GM12878 (cell line): Measurements from ENCODE around the gene PRDM2. TPM values are rescaled to one million over a fixed set of nuclear protein-coding genes. Genes with fewer than 3 reads are reported as not detected.

Experiments
- ATAC-seq: fragments of 200-7000 bp; cut with Tn5 transposase; 3 replicates; pipeline ENCODE4 v1.9.1; 2020; ENCODE audit warnings: mild to moderate bottlenecking, moderate library complexity
- BruUV-seq: library from RNA; stranded (reverse); fragments of 400-500 nt; replicated peaks from 2 replicates; lab custom pipeline; 2021; lab: Mats Ljungman, UMichigan
- CTCF ChIA-PET: fragments of 300-600 bp; sonication (Branson Sonifier 250); formaldehyde crosslinking; extraction: SDS; loops from one replicate; lab custom pipeline; 2021; ENCODE audit warnings: inconsistent platforms; lab: Yijun Ruan, JAX
- POLR2A ChIA-PET: fragments of 350-600 bp; formaldehyde crosslinking; extraction: SDS; loops from one replicate; lab custom pipeline; 2021; ENCODE audit warnings: inconsistent platforms; lab: Charles Lee
- RAD21 ChIA-PET: fragments of 300-600 bp; sonication (Branson Sonifier 250); formaldehyde crosslinking; loops from one replicate; lab custom pipeline; 2023; ENCODE audit warnings: antibody characterized with exemption; ENCODE audit not compliant: unreplicated experiment; lab: Charles Lee
- SMC1A ChIA-PET: fragments of 300-600 bp; sonication (Branson Sonifier 250); formaldehyde crosslinking; loops from one replicate; lab custom pipeline; 2023; ENCODE audit not compliant: unreplicated experiment, uncharacterized antibody; lab: Charles Lee
- DNase-seq: peaks from one replicate; pipeline ENCODE4 v3.0.0-alpha.2; 2011; ENCODE audit warnings: low read depth, low spot score
- FAIRE-seq: peaks from 3 replicates; lab custom pipeline; 2011; peaks lifted over from hg19 to GRCh38; lab: Jason Lieb, UNC
- H2AFZ ChIP-seq: 2 replicates; pipeline ENCODE4 v1.6.0; 2011; ENCODE audit warnings: low read depth, low read length, control low read depth; ENCODE audit not compliant: control insufficient read depth
- H3K27ac ChIP-seq: 2 replicates; pipeline ENCODE4 v1.5.1; 2011; ENCODE audit warnings: control low read depth; ENCODE audit not compliant: control insufficient read depth, insufficient read depth
- H3K27me3 ChIP-seq, 2 experiments: replicated peaks in 1 of 2; 2 replicates each; pipeline versions ENCODE4 v1.6.0 to v1.6.1; 2011; ENCODE audit warnings: low read length in 1 of 2; ENCODE audit not compliant: control insufficient read depth in 2 of 2, insufficient read depth in 2 of 2
- H3K36me3 ChIP-seq, 2 experiments: 2 replicates each; pipeline ENCODE4 v1.5.1; 2011; ENCODE audit warnings: low read length in 1 of 2; ENCODE audit not compliant: control insufficient read depth in 2 of 2, insufficient read depth in 2 of 2
- H3K4me1 ChIP-seq: 2 replicates; pipeline ENCODE4 v1.6.1; 2011; ENCODE audit warnings: mild to moderate bottlenecking, low read length, moderate library complexity, mixed read lengths; ENCODE audit not compliant: control insufficient read depth, insufficient read depth
- H3K4me2 ChIP-seq: 2 replicates; pipeline ENCODE4 v1.6.0; 2011; ENCODE audit warnings: control low read depth; ENCODE audit not compliant: control insufficient read depth, insufficient read depth
- H3K4me3 ChIP-seq: fragments of 200-600 bp; sonication (generic); 2 replicates; pipeline ENCODE4 v1.5.1; 2016
- H3K79me2 ChIP-seq: 2 replicates; pipeline ENCODE4 v1.6.0; 2011; ENCODE audit warnings: low read length; ENCODE audit not compliant: control insufficient read depth, insufficient read depth
- H3K9ac ChIP-seq: 2 replicates; pipeline ENCODE4 v1.8.0; 2011; ENCODE audit warnings: low read length, control low read depth, mixed read lengths; ENCODE audit not compliant: control insufficient read depth, insufficient read depth
- H3K9me3 ChIP-seq: replicated peaks from 3 replicates; pipeline ENCODE4 v1.5.1; 2011; ENCODE audit warnings: mild to moderate bottlenecking, low read length; ENCODE audit not compliant: control insufficient read depth, insufficient read depth
- H4K20me1 ChIP-seq: 2 replicates; pipeline ENCODE4 v1.6.0; 2011; ENCODE audit not compliant: control insufficient read depth, insufficient read depth
- BACH1 ChIP-seq: fragments of 450-650 bp; IDR thresholded peaks from 2 replicates; pipeline ENCODE4 v1.6.1; 2017; ENCODE audit warnings: mild to moderate bottlenecking, borderline replicate concordance
- CREB1 ChIP-seq: IDR thresholded peaks from 2 replicates; pipeline ENCODE4 v1.6.1; 2012; ENCODE audit warnings: low read depth, mild to moderate bottlenecking, inconsistent platforms
- CTCF ChIP-seq, 3 experiments: IDR thresholded peaks in 2 of 3; conservative IDR thresholded peaks in 1 of 3; 2 replicates each; pipeline ENCODE4 v1.5.1; 2011; ENCODE audit warnings: low read depth in 3 of 3, low read length in 3 of 3, mild to moderate bottlenecking in 3 of 3, control low read depth in 2 of 3, moderate library complexity in 2 of 3, inconsistent platforms in 1 of 3, mixed read lengths in 1 of 3; ENCODE audit not compliant: control insufficient read depth in 2 of 3, insufficient read depth in 1 of 3; ENCODE audit errors: extremely low read depth in 1 of 3
- EZH2 ChIP-seq: IDR thresholded peaks from 2 replicates; pipeline ENCODE4 v1.6.1; 2012; ENCODE audit warnings: low read depth, mild to moderate bottlenecking, control low read depth, inconsistent platforms, low read length, borderline replicate concordance; ENCODE audit not compliant: control insufficient read depth
- NR2F1 ChIP-seq: fragments of 450-650 bp; conservative IDR thresholded peaks from 2 replicates; pipeline ENCODE4 v1.6.1; 2017; ENCODE audit warnings: mild to moderate bottlenecking
- PML ChIP-seq: IDR thresholded peaks from 2 replicates; pipeline ENCODE4 v1.6.1; 2012; ENCODE audit warnings: low read length, inconsistent platforms
- RBBP5 ChIP-seq: fragments of 200-600 bp; sonication (generic); conservative IDR thresholded peaks from 2 replicates; pipeline ENCODE4 v1.6.1; 2016
- REST ChIP-seq: IDR thresholded peaks from 2 replicates; pipeline ENCODE4 v1.6.1; 2012; ENCODE audit warnings: mild to moderate bottlenecking, low read depth, low read length
- RUNX3 ChIP-seq: IDR thresholded peaks from 2 replicates; pipeline ENCODE4 v1.6.1; 2012; ENCODE audit warnings: low read length, inconsistent platforms
- STAT3 ChIP-seq: IDR thresholded peaks from 2 replicates; pipeline ENCODE4 v1.6.1; 2011; ENCODE audit warnings: low read depth, low read length, improper control_type of control experiment
- ZNF384 ChIP-seq: IDR thresholded peaks from 2 replicates; pipeline ENCODE4 v1.6.1; 2012; ENCODE audit warnings: low read depth, mild to moderate bottlenecking, low read length, improper control_type of control experiment, borderline replicate concordance
- ZNF622 ChIP-seq: fragments of 450-650 bp; IDR thresholded peaks from 2 replicates; pipeline ENCODE4 v1.6.1; 2017; ENCODE audit warnings: mild to moderate bottlenecking, inconsistent platforms
- WGBS: methylation state at CpG from one replicate; pipeline ENCODE4 v1.1.6; 2016; ENCODE audit warnings: low lambda C conversion rate; ENCODE audit not compliant: insufficient replicate concordance, insufficient coverage; ENCODE audit errors: missing lambda C conversion rate; 5-methylcytosine and 5-hydroxymethylcytosine counted together
- in situ Hi-C: fragments of 300-500 bp; cut with MboI; formaldehyde crosslinking; loops from 9 replicates; pipeline ENCODE4 v1.14.3; 2018; ENCODE audit warnings: mixed read lengths
- intact Hi-C: fragments of 100-400 bp; cut with micrococcal nuclease; formaldehyde crosslinking; loops from one replicate; pipeline ENCODE4 v1.14.2; 2022; ENCODE audit not compliant: unreplicated experiment
- polyA plus RNA-seq, 11 experiments: library from polyadenylated mRNA; depleted of rRNA in 4 of 11; unstranded in 6 of 11; stranded (reverse) in 5 of 11; fragments of >200 nt; fragmentation: Nextera tagmentation in 4 of 11; fragmentation: Illumina TruSeq in 1 of 11; extraction: Ambion mirVana in 4 of 11; extraction: Trizol in 1 of 11; gene quantifications; 1 replicate in 1 of 11; 2 replicates in 10 of 11; pipeline versions ENCODE4 v1.2.1 to v1.2.3, GENCODE V29; 2011 to 2016; ENCODE audit warnings: inconsistent platforms in 2 of 11, missing spikeins in 2 of 11, low read depth in 1 of 11
- total RNA-seq, 4 experiments: library from RNA; depleted of rRNA in 3 of 4; stranded (reverse); fragments of >200 nt in 3 of 4; fragmentation: Illumina TruSeq in 1 of 4; extraction: Trizol in 1 of 4; gene quantifications; 2 replicates each; pipeline versions ENCODE4 v1.2.1 to v1.2.3, GENCODE V29; 2013 to 2021

Gene PRDM2
- total and polyA plus RNA-seq, 10 of the 15 experiments (the other 5 are each of a cell fraction or from before 2014, with no cell fraction given), result 8.4 to 45.1 (median 23.5) TPM

GRCh38 chr1:13759072-13759471, 59.1 kb downstream of the PRDM2 start:
- H3K79me2 ChIP-seq, result peaks cover 97% of the 10 kb centered on the region
- H3K27ac ChIP-seq, result no peak overlapping the region
- no peak overlapping the region for H2AFZ ChIP-seq
- H4K20me1 ChIP-seq, result peaks cover 3% of the 10 kb centered on the region; the same call in 1 of the 2 replicates
- H3K9ac ChIP-seq, result no peak overlapping the region
- in situ Hi-C loops (no loop called here), intact Hi-C loops (no loop called here)
- peaks cover 6 to 9% of the 10 kb centered on the region in 2 experiments; a peak in 3 of 4 replicates for H3K36me3 ChIP-seq
- DNase-seq (no peak), ATAC-seq (no peak), FAIRE-seq (no peak)
- ChIA-PET POLR2A (no interaction called here), RAD21 (no interaction called here), SMC1A (interaction anchor here (1.6 kb wide), 1 partner anchor 10 kb away, joined by 3 read pairs; no protein-coding TSS in a partner anchor), CTCF (interaction anchor here (1.0 to 1.9 kb wide), 3 partner anchors 14 to 46 kb away, joined by 3 to 6 read pairs (median 4); no protein-coding TSS in a partner anchor)
- no peak overlapping the region for H3K4me2 ChIP-seq
- TF ChIP-seq PML, result no peak
- TF ChIP-seq ZNF384, result peak; percentile 20; the same call in 1 of the 2 replicates
- TF ChIP-seq BACH1, result no peak
- H3K9me3 ChIP-seq, result no peaks in the 10 kb centered on the region
- 11% methylated on average over 4 of the region's 4 CpGs for WGBS
- TSS peak; percentile 1 for BruUV-seq
- no peaks in the 10 kb centered on the region for H3K27me3 ChIP-seq
- H3K4me3 ChIP-seq, result no peak overlapping the region
- H3K4me1 ChIP-seq, result peaks cover 10% of the 10 kb centered on the region

GRCh38 chr1:13760340-13760739, 60.4 kb downstream of the PRDM2 start:
- Histone ChIP-seq H3K79me2 (peaks cover 97% of the 10 kb centered on the region), H3K4me2 (no peak overlapping the region), H3K4me3 (no peak overlapping the region), H2AFZ (no peak overlapping the region), H3K27ac (no peak overlapping the region), H4K20me1 (peaks cover 5% of the 10 kb centered on the region; the same call in 1 of the 2 replicates), H3K4me1 (no peaks in the 10 kb centered on the region), H3K9me3 (no peaks in the 10 kb centered on the region), H3K9ac (no peak overlapping the region), H3K27me3 (no peaks in the 10 kb centered on the region), H3K36me3 (peaks cover 3 to 5% of the 10 kb centered on the region in 2 experiments; a peak in 2 of 4 replicates)
- POLR2A ChIA-PET, result no interaction called here
- intact Hi-C loops (no loop called here), in situ Hi-C loops (no loop called here)
- ATAC-seq (no peak), FAIRE-seq (no peak), DNase-seq (no peak)
- no TSS peak for BruUV-seq
- CTCF ChIA-PET, result interaction anchor here (1.0 to 1.9 kb wide), 4 partner anchors 26 to 96 kb away, joined by 3 to 6 read pairs (median 4); no protein-coding TSS in a partner anchor
- WGBS, result 65% methylated on average over 2 of the region's 2 CpGs
- SMC1A ChIA-PET, result interaction anchor here (0.6 to 1.3 kb wide), 7 partner anchors 9 to 216 kb away, joined by 3 to 7 read pairs (median 3); no protein-coding TSS in a partner anchor
- RAD21 ChIA-PET, result interaction anchor here (1.0 to 1.3 kb wide), 3 partner anchors 11 to 35 kb away, joined by 3 to 4 read pairs (median 4); no protein-coding TSS in a partner anchor
- TF ChIP-seq REST (no peak), CREB1 (no peak), EZH2 (no peak), RUNX3 (no peak), ZNF622 (no peak), NR2F1 (no peak), BACH1 (no peak), RBBP5 (no peak), CTCF (IDR thresholded peaks at IDR 0.05 in 2 of 3, conservative IDR thresholded peaks at IDR 0.05 in 1 of 3; ENCODE audit: control insufficient read depth in 2 of 3, extremely low read depth in 1 of 3, insufficient read depth in 1 of 3, low read depth in 3 of 3, low read length in 3 of 3) (no peak), STAT3 (no peak)
